Osteoblast (primary cell): ENCODE data around the gene UROD. TPM values are rescaled to one million over a fixed set of nuclear protein-coding genes. Genes with fewer than 3 reads are reported as not detected.

Experiments used
- DNase-seq: peaks from one replicate; pipeline ENCODE4 v3.0.0; 2011; ENCODE audit warnings: low spot score, mixed read lengths; ENCODE audit not compliant: insufficient read length; ENCODE audit errors: missing footprints
- H2AFZ ChIP-seq: 2 replicates; pipeline ENCODE4 v1.6.0; 2011; ENCODE audit warnings: mild to moderate bottlenecking, low read length
- H3K27ac ChIP-seq: 2 replicates; pipeline ENCODE4 v1.5.1; 2011; ENCODE audit warnings: mild to moderate bottlenecking, low read depth, low read length, moderate library complexity
- H3K27me3 ChIP-seq: 2 replicates; pipeline ENCODE4 v1.6.0; 2012; ENCODE audit warnings: mild to moderate bottlenecking, control low read depth, inconsistent platforms, low read length, moderate library complexity; ENCODE audit not compliant: insufficient read depth
- H3K36me3 ChIP-seq: 2 replicates; pipeline ENCODE4 v1.5.1; 2011; ENCODE audit warnings: mild to moderate bottlenecking, low read length, control low read depth, moderate library complexity; ENCODE audit not compliant: insufficient read depth
- H3K4me1 ChIP-seq: 2 replicates; pipeline ENCODE4 v1.5.1; 2011; ENCODE audit warnings: mild to moderate bottlenecking, low read length, control low read depth, moderate library complexity; ENCODE audit not compliant: insufficient read depth
- H3K4me2 ChIP-seq: 2 replicates; pipeline ENCODE4 v1.6.0; 2011; ENCODE audit warnings: mild to moderate bottlenecking, low read length; ENCODE audit not compliant: insufficient read depth
- H3K4me3 ChIP-seq: fragments of 200-600 bp; sonication (generic); 3 replicates; pipeline ENCODE4 v1.5.1; 2012; ENCODE audit warnings: mild to moderate bottlenecking, low read length, inconsistent platforms; ENCODE audit not compliant: insufficient read depth
- H3K79me2 ChIP-seq: 2 replicates; pipeline ENCODE4 v1.6.0; 2012; ENCODE audit warnings: mild to moderate bottlenecking, low read length, control low read depth, inconsistent platforms; ENCODE audit not compliant: insufficient read depth
- H3K9me3 ChIP-seq: 2 replicates; pipeline ENCODE4 v1.5.1; 2011; ENCODE audit warnings: low read depth, low read length, control low read depth
- H4K20me1 ChIP-seq: 2 replicates; pipeline ENCODE4 v1.6.0; 2012; ENCODE audit warnings: mild to moderate bottlenecking, low read length, control low read depth; ENCODE audit not compliant: insufficient read depth
- total RNA-seq: library from RNA; depleted of rRNA; stranded (reverse); fragments of >200 nt; gene quantifications from 2 replicates; pipeline ENCODE4 v1.2.3, GENCODE V29; 2012
- TF ChIP-seq, protein P1 (sequence below): IDR thresholded peaks from 2 replicates; pipeline ENCODE4 v1.5.1; 2011; ENCODE audit warnings: mild to moderate bottlenecking, low read depth, low read length, moderate library complexity; ENCODE audit errors: extremely low read depth

UROD gene
- total RNA-seq, 1 donor = 123 TPM

DNA sequence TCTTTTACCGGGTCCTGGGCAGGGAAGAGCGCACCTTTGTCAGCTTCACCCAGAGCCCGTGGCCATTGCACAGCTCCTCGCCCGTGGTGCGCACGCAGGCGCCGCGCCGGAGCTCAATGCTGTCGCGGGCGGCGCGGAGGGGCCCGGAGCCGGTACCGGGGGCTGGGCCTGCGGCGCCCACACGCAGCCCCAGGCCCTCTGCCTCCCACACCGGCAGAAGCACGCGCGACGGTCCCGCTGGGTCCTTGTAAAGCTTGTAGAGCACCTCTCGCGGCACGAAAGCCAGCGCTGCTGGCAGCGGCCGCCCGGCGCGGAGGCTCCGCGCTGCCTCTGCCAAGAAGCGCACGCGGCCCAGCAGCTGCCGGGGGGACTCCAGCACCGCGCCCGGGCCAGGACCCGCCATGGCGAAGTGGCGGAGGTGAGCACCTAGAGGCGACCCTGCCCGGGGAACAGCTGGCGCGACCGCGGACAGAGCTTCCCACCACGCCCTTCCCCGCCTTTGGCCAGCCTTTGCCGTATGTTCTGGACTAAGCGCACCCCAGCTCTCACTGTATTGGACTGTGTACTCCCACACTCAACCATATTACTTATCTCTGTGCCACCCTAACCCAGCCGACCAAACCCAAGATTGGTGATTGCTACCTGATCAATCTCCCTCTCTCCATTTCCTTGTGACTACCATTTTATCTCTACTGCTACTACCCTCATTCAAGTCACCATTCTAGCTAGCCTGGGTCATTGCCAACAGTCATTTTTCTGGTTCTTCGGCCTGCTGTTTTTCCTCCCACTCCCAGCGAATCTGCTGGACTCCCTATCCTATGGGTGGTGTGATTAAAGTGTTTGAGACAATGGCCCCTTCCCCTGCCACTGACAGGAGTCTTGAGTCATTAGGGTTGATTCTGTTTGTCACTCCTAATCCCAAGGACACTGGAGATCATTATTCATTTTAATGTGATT lies 921 bp upstream of the UROD start, which contains the start of gene HECTD3:
TSS of gene HECTD3 (minus strand) at position 470 of the 957 bp plus-strand sequence. CDS start at position 403, 67 bp downstream.
- peaks cover 48% of the 10 kb centered on the region for H3K36me3 ChIP-seq
- peak within 1 kb of the TSS; percentile 91 for H2AFZ ChIP-seq
- peak; percentile 98 for DNase-seq
- peaks cover 33% of the 10 kb centered on the region for H3K4me1 ChIP-seq
- peaks cover 14% of the 10 kb centered on the region for H4K20me1 ChIP-seq
- H3K79me2 ChIP-seq = peaks cover 46% of the 10 kb centered on the region
- peak within 1 kb of the TSS; percentile 81 for H3K4me3 ChIP-seq
- no peaks in the 10 kb centered on the region for H3K9me3 ChIP-seq
- TF ChIP-seq, protein P1, sequence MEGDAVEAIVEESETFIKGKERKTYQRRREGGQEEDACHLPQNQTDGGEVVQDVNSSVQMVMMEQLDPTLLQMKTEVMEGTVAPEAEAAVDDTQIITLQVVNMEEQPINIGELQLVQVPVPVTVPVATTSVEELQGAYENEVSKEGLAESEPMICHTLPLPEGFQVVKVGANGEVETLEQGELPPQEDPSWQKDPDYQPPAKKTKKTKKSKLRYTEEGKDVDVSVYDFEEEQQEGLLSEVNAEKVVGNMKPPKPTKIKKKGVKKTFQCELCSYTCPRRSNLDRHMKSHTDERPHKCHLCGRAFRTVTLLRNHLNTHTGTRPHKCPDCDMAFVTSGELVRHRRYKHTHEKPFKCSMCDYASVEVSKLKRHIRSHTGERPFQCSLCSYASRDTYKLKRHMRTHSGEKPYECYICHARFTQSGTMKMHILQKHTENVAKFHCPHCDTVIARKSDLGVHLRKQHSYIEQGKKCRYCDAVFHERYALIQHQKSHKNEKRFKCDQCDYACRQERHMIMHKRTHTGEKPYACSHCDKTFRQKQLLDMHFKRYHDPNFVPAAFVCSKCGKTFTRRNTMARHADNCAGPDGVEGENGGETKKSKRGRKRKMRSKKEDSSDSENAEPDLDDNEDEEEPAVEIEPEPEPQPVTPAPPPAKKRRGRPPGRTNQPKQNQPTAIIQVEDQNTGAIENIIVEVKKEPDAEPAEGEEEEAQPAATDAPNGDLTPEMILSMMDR = no peak
- peak within 1 kb of the TSS; percentile 98 for H3K4me2 ChIP-seq
- H3K27ac ChIP-seq = peak within 1 kb of the TSS; percentile 67
- H3K27me3 ChIP-seq = no peaks in the 10 kb centered on the region

DNA sequence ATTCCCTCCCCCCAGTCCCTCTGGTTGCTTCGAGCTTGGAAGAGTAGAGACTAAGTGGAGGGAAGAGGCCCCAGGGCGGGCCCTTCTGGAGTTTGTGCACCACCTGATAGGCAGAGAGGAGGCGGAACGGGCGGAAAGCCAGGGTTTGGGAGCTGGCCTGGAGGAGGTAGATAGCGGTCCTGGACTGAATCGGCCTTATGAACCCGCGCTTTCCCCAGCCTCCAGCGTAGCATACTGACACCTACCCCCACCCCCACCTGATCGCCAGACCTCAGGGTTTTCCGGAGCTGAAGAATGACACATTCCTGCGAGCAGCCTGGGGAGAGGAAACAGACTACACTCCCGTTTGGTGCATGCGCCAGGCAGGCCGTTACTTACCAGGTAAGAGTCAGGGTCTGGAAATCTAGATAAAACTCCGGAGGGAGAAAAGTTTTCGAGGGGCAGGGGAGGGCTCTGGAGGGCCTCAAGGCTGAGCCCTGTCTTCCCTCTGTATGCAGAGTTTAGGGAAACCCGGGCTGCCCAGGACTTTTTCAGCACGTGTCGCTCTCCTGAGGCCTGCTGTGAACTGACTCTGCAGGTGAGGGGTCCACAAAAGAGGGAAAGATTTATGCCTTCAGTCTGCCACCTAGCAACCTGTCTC lies 705 bp downstream of the UROD start:
- H4K20me1 ChIP-seq = peaks cover 14% of the 10 kb centered on the region
- H3K4me2 ChIP-seq = peak overlapping the region; percentile 98
- peak; percentile 82 for DNase-seq
- TF ChIP-seq, protein P1 = no peak
- no peaks in the 10 kb centered on the region for H3K27me3 ChIP-seq
- peak overlapping the region; percentile 67 for H3K27ac ChIP-seq
- H3K36me3 ChIP-seq = peaks cover 33% of the 10 kb centered on the region
- peaks cover 33% of the 10 kb centered on the region for H3K4me1 ChIP-seq
- no peaks in the 10 kb centered on the region for H3K9me3 ChIP-seq
- H2AFZ ChIP-seq = peak overlapping the region; percentile 91
- H3K79me2 ChIP-seq = peaks cover 46% of the 10 kb centered on the region
- peak overlapping the region; percentile 81 for H3K4me3 ChIP-seq

DNA sequence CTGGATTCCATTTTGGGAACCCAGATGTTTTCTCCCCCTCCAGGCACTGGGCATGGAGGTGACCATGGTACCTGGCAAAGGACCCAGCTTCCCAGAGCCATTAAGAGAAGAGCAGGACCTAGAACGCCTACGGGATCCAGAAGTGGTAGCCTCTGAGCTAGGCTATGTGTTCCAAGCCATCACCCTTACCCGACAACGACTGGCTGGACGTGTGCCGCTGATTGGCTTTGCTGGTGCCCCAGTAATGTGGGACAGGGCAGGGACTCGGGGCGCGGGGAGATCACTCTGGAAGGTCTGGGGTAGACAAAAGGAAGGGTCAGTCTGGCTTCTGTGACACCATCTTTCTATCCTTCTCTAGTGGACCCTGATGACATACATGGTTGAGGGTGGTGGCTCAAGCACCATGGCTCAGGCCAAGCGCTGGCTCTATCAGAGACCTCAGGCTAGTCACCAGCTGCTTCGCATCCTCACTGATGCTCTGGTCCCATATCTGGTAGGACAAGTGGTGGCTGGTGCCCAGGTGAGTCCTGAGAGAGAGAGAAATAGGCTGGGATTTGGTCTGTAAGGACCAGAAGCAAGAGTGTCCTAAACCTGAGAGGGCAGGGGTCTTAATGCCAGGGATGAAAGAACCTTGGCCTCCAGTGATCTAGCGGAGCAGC lies 1.6 kb downstream of the UROD start:
- H4K20me1 ChIP-seq = peaks cover 14% of the 10 kb centered on the region
- H3K4me3 ChIP-seq = no peak overlapping the region
- peaks cover 46% of the 10 kb centered on the region for H3K79me2 ChIP-seq
- TF ChIP-seq, protein P1 = no peak
- H3K27ac ChIP-seq = no peak overlapping the region
- peaks cover 24% of the 10 kb centered on the region for H3K36me3 ChIP-seq
- peak overlapping the region; percentile 98 for H3K4me2 ChIP-seq
- no peaks in the 10 kb centered on the region for H3K9me3 ChIP-seq
- peaks cover 33% of the 10 kb centered on the region for H3K4me1 ChIP-seq
- no peak overlapping the region for H2AFZ ChIP-seq
- peak; percentile 22 for DNase-seq
- H3K27me3 ChIP-seq = no peaks in the 10 kb centered on the region
